ENCODE data around the gene POLQ. TPM values are rescaled to one million over a fixed set of nuclear protein-coding genes. Genes with fewer than 3 reads are reported as not detected.

POLQ gene
- total and polyA plus RNA-seq, 2 of the 4 experiments (the other 2 are of a cell fraction), result 1.8 to 5.0 TPM

GRCh38 chr3:121584418-121584817 is 38.6 kb upstream of the POLQ start:
- ATAC-seq (ENCODE audit: low read depth) (no peak), DNase-seq (no peak)
- H2BK5ac ChIP-seq (ENCODE audit: low read depth, low read length, poor library complexity, severe bottlenecking), result no peak overlapping the region
- BruUV-seq (replicated peaks), result no TSS peak
- H3K9ac ChIP-seq (ENCODE audit: low read depth, low read length), result no peak overlapping the region
- H3K14ac ChIP-seq (replicated peaks; ENCODE audit: low read depth, low read length), result no peak overlapping the region
- 80% methylated on average over 1 of the region's 1 CpG; no CpG with 5 or more reads in 1 of the 2 experiments for WGBS, 2 experiments (ENCODE audit: extremely low coverage in 2 of 2, insufficient read length in 1 of 2)
- no peak overlapping the region for H3K4ac ChIP-seq (ENCODE audit: low read depth, low read length)
- in situ Hi-C loops (cut with MboI; ENCODE audit: low sequenced_read_pairs), result no loop called here
- H3K9me1 ChIP-seq (ENCODE audit: insufficient read depth, low read length), result no peaks in the 10 kb centered on the region
- no peak overlapping the region for H2AFZ ChIP-seq (replicated peaks; ENCODE audit: low read length, poor library complexity)
- H3K27ac ChIP-seq (ENCODE audit: insufficient read depth, low read length), result no peak overlapping the region
- H3K4me2 ChIP-seq (ENCODE audit: low read depth, low read length), result no peak overlapping the region
- H3K4me3 ChIP-seq (ENCODE audit: insufficient read depth, low read depth, low read length), result no peak overlapping the region
- no peak overlapping the region for H4K91ac ChIP-seq (ENCODE audit: insufficient read depth, low read depth, low read length)
- H3K18ac ChIP-seq (ENCODE audit: low read depth, low read length), result no peak overlapping the region
- no peaks in the 10 kb centered on the region for H3K36me3 ChIP-seq (ENCODE audit: control insufficient read depth, insufficient read depth, low read length)
- CTCF ChIA-PET, result no interaction called here
- POLR2A ChIA-PET (ENCODE audit: unreplicated experiment), result no interaction called here
- TF ChIP-seq FOS (IDR thresholded peaks at IDR 0.05; ENCODE audit: low read depth, low read length), result no peak
- TF ChIP-seq SMC3 (IDR thresholded peaks at IDR 0.05; ENCODE audit: low read depth, low read length), result no peak
- no peak for TF ChIP-seq POLR2A (IDR thresholded peaks at IDR 0.05; ENCODE audit: low read depth, low read length)
- TF ChIP-seq NFE2L2 (IDR thresholded peaks at IDR 0.05; ENCODE audit: low read depth, low read length), result no peak
- no peak for TF ChIP-seq MXI1 (IDR thresholded peaks at IDR 0.05; ENCODE audit: borderline replicate concordance, low read depth, low read length)
- no peak for TF ChIP-seq CHD1 (IDR thresholded peaks at IDR 0.05; ENCODE audit: low read depth, low read length)
- no peak for TF ChIP-seq BHLHE40 (IDR thresholded peaks at IDR 0.05; ENCODE audit: low read depth, low read length)
- no peak for TF ChIP-seq ELK1 (IDR thresholded peaks at IDR 0.05; ENCODE audit: borderline replicate concordance, low read depth, low read length)
- no peak for TF ChIP-seq RFX5 (IDR thresholded peaks at IDR 0.05; ENCODE audit: low read depth, low read length)
- TF ChIP-seq MAFK (IDR thresholded peaks at IDR 0.05; ENCODE audit: low read depth, low read length), result no peak
- TF ChIP-seq RAD21 (IDR thresholded peaks at IDR 0.05; ENCODE audit: low read length), result no peak
- no peak for TF ChIP-seq USF2 (IDR thresholded peaks at IDR 0.05; ENCODE audit: low read depth, low read length)
- no peak for TF ChIP-seq CEBPB (IDR thresholded peaks at IDR 0.05; ENCODE audit: low read depth, low read length)
- TF ChIP-seq RCOR1 (IDR thresholded peaks at IDR 0.05; ENCODE audit: insufficient replicate concordance, low read length), result no peak
- TF ChIP-seq CTCF (conservative IDR thresholded peaks at IDR 0.05; ENCODE audit: low read depth, low read length), result no peak
- no peak for TF ChIP-seq MAZ (IDR thresholded peaks at IDR 0.05; ENCODE audit: borderline replicate concordance, low read depth, low read length)
- H3K56ac ChIP-seq (ENCODE audit: extremely low read depth, insufficient read depth, low read length), result no peak overlapping the region
- H2AK9ac ChIP-seq (replicated peaks; ENCODE audit: low read depth, low read length, poor library complexity), result no peak overlapping the region
- H2BK20ac ChIP-seq (ENCODE audit: low read depth, low read length), result no peak overlapping the region
- intact Hi-C loops (cut with micrococcal nuclease), result no loop called here
- no peaks in the 10 kb centered on the region for H3K79me1 ChIP-seq (ENCODE audit: low read depth in 1 of 2, low read length in 2 of 2)
- H2BK15ac ChIP-seq (ENCODE audit: low read depth, low read length), result no peak overlapping the region
- H4K8ac ChIP-seq (ENCODE audit: low read depth in 2 of 2, low read length in 2 of 2), result no peak overlapping the region
- no peaks in the 10 kb centered on the region for H3K4me1 ChIP-seq (ENCODE audit: control insufficient read depth, insufficient read depth, low read length)
- dilution Hi-C loops (cut with HindIII; ENCODE audit: low sequenced_read_pairs, unreplicated experiment), result no loop called here
- H4K20me1 ChIP-seq (ENCODE audit: insufficient read depth, low read length), result no peaks in the 10 kb centered on the region
- H4K5ac ChIP-seq (ENCODE audit: low read depth, low read length), result no peak overlapping the region
- H3K23ac ChIP-seq (ENCODE audit: low read depth, low read length), result no peak overlapping the region
- H3K9me3 ChIP-seq (ENCODE audit: control insufficient read depth, insufficient read depth, low read length), result no peaks in the 10 kb centered on the region
- H2AK5ac ChIP-seq (ENCODE audit: low read depth, low read length), result no peak overlapping the region
- H3K27me3 ChIP-seq (ENCODE audit: control insufficient read depth, insufficient read depth, low read length), result no peaks in the 10 kb centered on the region; the same call in none of the 2 replicates
- no peak overlapping the region for H2BK120ac ChIP-seq (ENCODE audit: low read depth, low read length)

Measured in IMR-90 (cell line).